Retinal pigment epithelial cell (primary cell): ENCODE measurements around the gene TENM4.

Experiments
- DNase-seq: peaks from one replicate; pipeline ENCODE4 v3.0.0-alpha.2; 2010; ENCODE audit warnings: low read depth
- H3K4me3 ChIP-seq: 2 replicates; pipeline ENCODE4 v1.5.1; 2011; ENCODE audit warnings: mild to moderate bottlenecking, low read length, control low read depth, moderate library complexity
- CTCF ChIP-seq: conservative IDR thresholded peaks from 2 replicates; pipeline ENCODE4 v1.5.1; 2011; ENCODE audit warnings: low read depth, low read length, control low read depth, inconsistent platforms

The TENM4 gene

GRCh38 chr11:78943154-78943553, 497.7 kb downstream of the TENM4 start:
- TF ChIP-seq CTCF = no peak
- no peak for DNase-seq

GRCh38 chr11:78941226-78941851, 499.5 kb downstream of the TENM4 start:
- DNase-seq = no peak
- no peak overlapping the region for H3K4me3 ChIP-seq
- TF ChIP-seq CTCF = no peak

More at GRCh38 chr11:78943154-78943553, 497.7 kb downstream of the TENM4 start:
- H3K4me3 ChIP-seq = no peak overlapping the region

GRCh38 chr11:78940500-78941225, 500.2 kb downstream of the TENM4 start:
- no peak overlapping the region for H3K4me3 ChIP-seq
- TF ChIP-seq CTCF = no peak
- no peak for DNase-seq

- no peak overlapping the region for H3K4me3 ChIP-seq
- DNase-seq = no peak
- TF ChIP-seq CTCF = no peak
Measured at GRCh38 chr11:78938971-78939370, 501.9 kb downstream of the TENM4 start.

GRCh38 chr11:78938036-78938435, 502.8 kb downstream of the TENM4 start:
- no peak for DNase-seq
- no peak for TF ChIP-seq CTCF
- no peak overlapping the region for H3K4me3 ChIP-seq

GRCh38 chr11:78935398-78936068, 505.3 kb downstream of the TENM4 start:
- no peak for TF ChIP-seq CTCF
- no peak overlapping the region for H3K4me3 ChIP-seq
- no peak for DNase-seq
